A673 (cell line): Measurements from ENCODE around the gene C1GALT1C1L. TPM values are rescaled to one million over a fixed set of nuclear protein-coding genes. Genes with fewer than 3 reads are reported as not detected.

Source experiments
- BruUV-seq: library from RNA; stranded (reverse); fragments of 400-500 nt; replicated peaks from 2 replicates; lab custom pipeline; 2021; lab: Mats Ljungman, UMichigan
- CTCF ChIA-PET: fragments of 300-600 bp; sonication (Branson Sonifier 250); formaldehyde crosslinking; loops from one replicate; lab custom pipeline; 2022; ENCODE audit warnings: antibody characterized with exemption; lab: Charles Lee
- POLR2A ChIA-PET: fragments of 300-600 bp; sonication (Branson Sonifier 250); formaldehyde crosslinking; loops from one replicate; lab custom pipeline; 2022; ENCODE audit warnings: antibody characterized with exemption; ENCODE audit not compliant: low non-redundant PET; lab: Charles Lee
- DNase-seq: peaks from one replicate; pipeline ENCODE4 v3.0.0-alpha.2; 2015; ENCODE audit warnings: low spot score
- H3K27ac ChIP-seq: fragments of 200-600 bp; sonication (generic); 2 replicates; pipeline ENCODE4 v1.5.1; 2016; ENCODE audit warnings: mixed run types, low read depth, mild to moderate bottlenecking, mixed read lengths, antibody characterized with exemption, low read length; ENCODE audit not compliant: poor library complexity, severe bottlenecking
- H3K27me3 ChIP-seq: fragments of 200-600 bp; sonication (generic); replicated peaks from 2 replicates; pipeline ENCODE4 v1.6.1; 2017; ENCODE audit warnings: mixed run types, low read depth, mild to moderate bottlenecking, mixed read lengths, antibody characterized with exemption, low read length; ENCODE audit not compliant: insufficient read depth, poor library complexity
- H3K36me3 ChIP-seq: fragments of 200-600 bp; sonication (generic); 2 replicates; pipeline ENCODE4 v1.6.1; 2016; ENCODE audit warnings: mixed run types, mild to moderate bottlenecking, mixed read lengths, antibody characterized with exemption, low read length; ENCODE audit not compliant: insufficient read depth, poor library complexity, severe bottlenecking
- H3K4me1 ChIP-seq: fragments of 200-600 bp; sonication (generic); 2 replicates; pipeline ENCODE4 v1.6.1; 2017; ENCODE audit warnings: mixed run types, mild to moderate bottlenecking, mixed read lengths, antibody characterized with exemption, low read length; ENCODE audit not compliant: insufficient read depth, poor library complexity, severe bottlenecking
- H3K4me3 ChIP-seq: fragments of 200-600 bp; sonication (generic); 2 replicates; pipeline ENCODE4 v1.5.1; 2016; ENCODE audit warnings: low read depth, mixed run types, mild to moderate bottlenecking, mixed read lengths, low read length; ENCODE audit not compliant: poor library complexity, severe bottlenecking
- H3K9me3 ChIP-seq: fragments of 200-600 bp; sonication (generic); 2 replicates; pipeline ENCODE4 v1.6.1; 2016; ENCODE audit warnings: mixed run types, low read depth, mild to moderate bottlenecking, mixed read lengths, antibody characterized with exemption, low read length; ENCODE audit not compliant: poor library complexity, severe bottlenecking
- EZH2 ChIP-seq: fragments of 200-600 bp; sonication (generic); IDR thresholded peaks from 2 replicates; pipeline ENCODE4 v1.6.1; 2017; ENCODE audit warnings: borderline replicate concordance, low read depth, mild to moderate bottlenecking, mixed read lengths, antibody characterized with exemption, low read length; ENCODE audit not compliant: poor library complexity, severe bottlenecking
- intact Hi-C: fragments of 100-400 bp; cut with micrococcal nuclease; formaldehyde crosslinking; loops from one replicate; pipeline ENCODE4 v1.10.0; 2022; ENCODE audit not compliant: unreplicated experiment
- total RNA-seq: library from RNA; stranded (reverse); gene quantifications from 2 replicates; pipeline ENCODE4 v1.2.3, GENCODE V29; 2021
- TF ChIP-seq, protein P1 (sequence below): fragments of 300-800, 200-600 bp; sonication (generic); conservative IDR thresholded peaks from 2 replicates; pipeline ENCODE4 v1.5.1; 2017; ENCODE audit warnings: low read depth, mild to moderate bottlenecking, antibody characterized with exemption, low read length, moderate library complexity, mixed read lengths

C1GALT1C1L gene
- total RNA-seq, 1 experiment from 2014 or later, result 0.41 TPM

DNA sequence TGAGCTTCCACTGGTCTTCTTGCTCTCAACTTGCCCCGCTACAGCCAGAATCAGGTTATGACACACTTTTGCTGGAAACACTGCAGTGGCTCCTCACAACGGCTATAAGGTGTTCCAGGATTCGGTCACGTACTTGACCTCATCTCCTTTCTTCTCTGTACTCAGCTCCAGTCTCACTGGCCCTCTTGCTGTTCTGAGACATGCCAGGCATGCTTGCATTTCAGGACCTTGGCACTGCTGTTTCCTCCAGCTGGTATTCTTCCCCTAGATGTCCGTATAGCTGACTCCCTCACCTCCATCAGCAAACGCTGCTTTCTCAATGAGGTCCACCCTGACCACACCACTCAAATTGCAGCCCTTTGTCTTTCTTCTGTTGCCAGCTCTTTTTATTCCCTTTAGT lies 31.9 kb upstream of the C1GALT1C1L start:
- POLR2A ChIA-PET, result no interaction called here
- Histone ChIP-seq H3K27me3 (no peaks in the 10 kb centered on the region), H3K4me1 (no peaks in the 10 kb centered on the region), H3K4me3 (no peak overlapping the region), H3K9me3 (no peaks in the 10 kb centered on the region), H3K27ac (no peak overlapping the region), H3K36me3 (no peaks in the 10 kb centered on the region)
- CTCF ChIA-PET, result no interaction called here
- no peak for TF ChIP-seq EZH2
- TF ChIP-seq, protein P1, sequence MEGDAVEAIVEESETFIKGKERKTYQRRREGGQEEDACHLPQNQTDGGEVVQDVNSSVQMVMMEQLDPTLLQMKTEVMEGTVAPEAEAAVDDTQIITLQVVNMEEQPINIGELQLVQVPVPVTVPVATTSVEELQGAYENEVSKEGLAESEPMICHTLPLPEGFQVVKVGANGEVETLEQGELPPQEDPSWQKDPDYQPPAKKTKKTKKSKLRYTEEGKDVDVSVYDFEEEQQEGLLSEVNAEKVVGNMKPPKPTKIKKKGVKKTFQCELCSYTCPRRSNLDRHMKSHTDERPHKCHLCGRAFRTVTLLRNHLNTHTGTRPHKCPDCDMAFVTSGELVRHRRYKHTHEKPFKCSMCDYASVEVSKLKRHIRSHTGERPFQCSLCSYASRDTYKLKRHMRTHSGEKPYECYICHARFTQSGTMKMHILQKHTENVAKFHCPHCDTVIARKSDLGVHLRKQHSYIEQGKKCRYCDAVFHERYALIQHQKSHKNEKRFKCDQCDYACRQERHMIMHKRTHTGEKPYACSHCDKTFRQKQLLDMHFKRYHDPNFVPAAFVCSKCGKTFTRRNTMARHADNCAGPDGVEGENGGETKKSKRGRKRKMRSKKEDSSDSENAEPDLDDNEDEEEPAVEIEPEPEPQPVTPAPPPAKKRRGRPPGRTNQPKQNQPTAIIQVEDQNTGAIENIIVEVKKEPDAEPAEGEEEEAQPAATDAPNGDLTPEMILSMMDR, result no peak
- BruUV-seq, result no TSS peak
- intact Hi-C loops, result no loop called here
- DNase-seq, result no peak

DNA sequence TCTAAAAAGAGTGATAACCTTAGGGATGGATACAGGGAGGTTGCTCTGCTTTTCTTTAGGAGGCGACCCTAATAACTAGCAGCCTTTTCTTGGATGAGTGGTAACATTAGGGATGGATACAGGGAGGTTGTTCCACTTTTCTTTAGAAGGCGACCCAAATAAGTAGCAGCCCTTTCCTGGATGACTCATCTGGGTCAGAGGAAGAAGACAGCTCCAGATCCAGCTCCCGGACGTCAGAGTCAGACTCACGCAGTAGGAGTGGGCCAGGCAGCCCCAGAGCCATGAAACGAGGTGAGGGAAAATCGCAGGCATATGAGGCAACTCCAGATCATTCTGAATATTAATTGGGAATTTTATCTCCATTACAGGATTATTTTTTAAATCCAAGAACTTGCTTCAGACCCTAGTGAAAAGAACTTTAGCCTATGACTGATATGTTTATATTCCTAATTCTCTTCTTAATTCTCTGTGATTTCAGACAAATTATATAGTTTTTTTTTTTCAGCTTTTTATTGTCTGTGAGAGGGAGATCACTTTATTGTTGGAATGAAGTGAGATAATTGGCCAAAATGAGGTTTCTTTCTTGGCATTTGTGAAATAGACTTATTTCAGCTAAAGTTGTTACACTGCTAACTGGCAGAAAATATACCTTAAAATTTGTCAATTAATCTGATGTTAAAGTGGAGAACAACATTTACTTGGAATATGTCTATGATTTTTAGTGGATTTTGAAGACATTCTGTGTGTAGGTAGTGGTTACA lies 31.2 kb upstream of the C1GALT1C1L start:
- Histone ChIP-seq H3K27ac (no peak overlapping the region), H3K4me1 (no peaks in the 10 kb centered on the region), H3K4me3 (no peak overlapping the region), H3K27me3 (no peaks in the 10 kb centered on the region), H3K9me3 (no peaks in the 10 kb centered on the region), H3K36me3 (no peaks in the 10 kb centered on the region)
- peak; percentile 40 for DNase-seq
- TF ChIP-seq, protein P1, result no peak
- no peak for TF ChIP-seq EZH2
- intact Hi-C loops, result no loop called here
- ChIA-PET POLR2A (no interaction called here), CTCF (no interaction called here)
- BruUV-seq, result no TSS peak

DNA sequence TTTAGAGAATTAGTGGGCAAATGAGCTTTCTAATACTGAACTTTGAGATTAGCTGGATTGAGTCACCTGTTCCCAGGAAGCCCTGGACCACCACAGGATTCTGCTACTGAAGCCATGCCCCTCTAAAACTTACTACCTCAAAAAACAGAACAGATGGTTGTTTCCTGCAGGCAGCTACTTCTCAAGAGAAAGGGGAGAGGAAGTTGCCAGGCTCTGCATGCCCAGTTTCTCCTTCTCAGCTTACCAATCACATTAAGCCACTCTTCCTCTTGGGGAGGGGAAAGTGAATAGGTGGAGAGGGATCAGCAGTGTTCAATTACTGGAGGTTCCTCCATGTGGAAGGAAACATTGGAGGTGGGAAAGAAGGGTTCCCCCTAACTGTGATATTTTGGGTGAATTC lies 24.9 kb upstream of the C1GALT1C1L start:
- H3K36me3 ChIP-seq, result no peaks in the 10 kb centered on the region
- POLR2A ChIA-PET, result no interaction called here
- BruUV-seq, result no TSS peak
- no peaks in the 10 kb centered on the region for H3K4me1 ChIP-seq
- TF ChIP-seq, protein P1, result no peak
- no peak for TF ChIP-seq EZH2
- H3K27me3 ChIP-seq, result no peaks in the 10 kb centered on the region
- H3K9me3 ChIP-seq, result no peaks in the 10 kb centered on the region
- intact Hi-C loops, result no loop called here
- CTCF ChIA-PET, result no interaction called here
- no peak overlapping the region for H3K27ac ChIP-seq
- no peak overlapping the region for H3K4me3 ChIP-seq
- DNase-seq, result no peak
